ENCODE measurements around the gene ATF7. TPM values are rescaled to one million over a fixed set of nuclear protein-coding genes. Genes with fewer than 3 reads are reported as not detected.
"Not testable (repeated sequence)": the region's sequence is repeated elsewhere in the genome, so short reads cannot be mapped to it uniquely, and the experiment has no call there.

Gene ATF7
- total and polyA plus RNA-seq, 2 of the 4 experiments (the other 2 are of a cell fraction), result 7.0 to 16.3 TPM

DNA sequence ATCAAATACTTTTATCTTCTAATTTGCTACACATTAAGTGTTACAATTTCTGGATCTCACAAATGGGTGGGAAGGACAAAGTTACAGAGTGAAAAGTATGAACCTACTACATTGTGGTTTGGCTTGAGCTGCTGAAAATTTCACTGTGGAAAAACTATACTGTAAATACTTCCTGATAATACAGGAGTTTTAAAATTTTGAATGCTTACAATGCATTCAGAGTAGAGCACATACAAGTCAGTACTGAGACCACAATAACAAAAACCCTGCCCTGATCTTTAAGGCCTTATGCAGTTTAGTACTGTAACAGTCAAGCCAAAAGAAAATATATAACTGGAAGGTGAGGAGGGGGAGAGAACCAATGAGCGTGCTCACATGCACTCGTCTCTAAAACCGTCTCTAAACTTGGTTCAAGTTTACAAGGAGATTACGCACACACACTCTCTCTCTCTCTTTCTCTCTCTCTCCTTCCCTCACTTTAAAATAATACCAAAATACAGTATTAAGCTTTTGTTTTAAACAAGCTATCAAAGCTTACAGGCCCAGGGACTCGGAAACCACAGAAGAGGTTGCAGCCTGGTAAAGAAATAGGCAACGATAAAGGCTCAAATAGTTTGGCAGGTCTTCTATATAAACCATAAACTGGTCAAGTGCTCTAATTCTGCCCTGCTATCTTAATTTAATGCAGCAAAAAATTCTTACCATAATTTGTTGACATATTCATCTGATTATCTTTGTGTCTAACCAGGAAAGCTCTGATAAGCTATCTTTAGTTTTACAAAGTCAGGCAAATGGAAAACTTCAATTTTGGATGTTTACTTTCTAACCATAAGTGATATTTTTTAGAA, 58.0 kb downstream of the ATF7 start (continued):
- TF ChIP-seq MXI1 (IDR thresholded peaks at IDR 0.05; ENCODE audit: borderline replicate concordance, low read depth, low read length), result no peak

DNA sequence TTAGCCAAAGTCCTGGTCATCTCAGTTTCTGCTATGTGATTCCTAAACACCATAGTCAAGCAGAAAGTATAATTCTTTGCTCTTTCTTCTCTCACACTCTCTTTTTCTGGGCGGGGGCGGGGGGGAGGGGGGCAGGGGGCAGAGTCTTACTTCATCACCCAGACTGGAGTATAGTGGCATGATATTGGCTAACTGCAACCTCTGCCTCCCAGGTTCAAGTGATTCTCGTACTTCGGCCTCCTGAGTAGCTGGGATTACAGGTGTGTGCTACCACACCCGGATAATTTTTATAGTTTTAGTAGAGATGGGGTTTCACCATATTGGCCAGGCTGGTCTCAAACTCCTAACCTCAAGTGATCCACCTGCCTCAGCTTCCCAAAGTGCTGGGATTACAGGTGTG, 60.8 kb downstream of the ATF7 start:
- H2BK5ac ChIP-seq (ENCODE audit: low read depth, low read length, poor library complexity, severe bottlenecking); H3K9me1 ChIP-seq (ENCODE audit: insufficient read depth, low read length); H3K9ac ChIP-seq (ENCODE audit: low read depth, low read length); H2BK15ac ChIP-seq (ENCODE audit: low read depth, low read length); H3K4me3 ChIP-seq (ENCODE audit: insufficient read depth, low read depth, low read length); H2AK5ac ChIP-seq (ENCODE audit: low read depth, low read length); H3K14ac ChIP-seq (replicated peaks; ENCODE audit: low read depth, low read length); H4K91ac ChIP-seq (ENCODE audit: insufficient read depth, low read depth, low read length); BruUV-seq (replicated peaks); CTCF ChIA-PET; H3K56ac ChIP-seq (ENCODE audit: extremely low read depth, insufficient read depth, low read length); H3K27me3 ChIP-seq (ENCODE audit: control insufficient read depth, insufficient read depth, low read length); H3K36me3 ChIP-seq (ENCODE audit: control insufficient read depth, insufficient read depth, low read length); H4K8ac ChIP-seq (ENCODE audit: low read depth in 2 of 2, low read length in 2 of 2); H2AK9ac ChIP-seq (replicated peaks; ENCODE audit: low read depth, low read length, poor library complexity); dilution Hi-C loops (cut with HindIII; ENCODE audit: low sequenced_read_pairs, unreplicated experiment); intact Hi-C loops (cut with micrococcal nuclease); H3K18ac ChIP-seq (ENCODE audit: low read depth, low read length); H3K4ac ChIP-seq (ENCODE audit: low read depth, low read length); H2AFZ ChIP-seq (replicated peaks; ENCODE audit: low read length, poor library complexity); H2BK20ac ChIP-seq (ENCODE audit: low read depth, low read length); DNase-seq; ATAC-seq (ENCODE audit: low read depth); H2BK120ac ChIP-seq (ENCODE audit: low read depth, low read length); H3K4me1 ChIP-seq (ENCODE audit: control insufficient read depth, insufficient read depth, low read length); H3K4me2 ChIP-seq (ENCODE audit: low read depth, low read length); H4K5ac ChIP-seq (ENCODE audit: low read depth, low read length); POLR2A ChIA-PET (ENCODE audit: unreplicated experiment); H3K9me3 ChIP-seq (ENCODE audit: control insufficient read depth, insufficient read depth, low read length); H3K27ac ChIP-seq (ENCODE audit: insufficient read depth, low read length); in situ Hi-C loops (cut with MboI; ENCODE audit: low sequenced_read_pairs); H3K23ac ChIP-seq (ENCODE audit: low read depth, low read length): not testable (repeated sequence)
- no CpG with 5 or more reads among the region's 5 CpGs for WGBS, 2 experiments (ENCODE audit: extremely low coverage in 2 of 2, insufficient read length in 1 of 2)
- Histone ChIP-seq H3K79me1 (ENCODE audit: low read depth in 1 of 2, low read length in 2 of 2) (peaks cover 15 to 36% of the 10 kb centered on the region in 2 experiments), H4K20me1 (ENCODE audit: insufficient read depth, low read length) (peaks cover 74% of the 10 kb centered on the region; the same call in 1 of the 2 replicates)

All from IMR-90 (cell line).